ENCODE measurements around the gene SUMO4. TPM values are rescaled to one million over a fixed set of nuclear protein-coding genes. Genes with fewer than 3 reads are reported as not detected.

The SUMO4 gene
- polyA plus RNA-seq, 3 donors, result 0.22 to 0.29 (median 0.27) TPM

DNA sequence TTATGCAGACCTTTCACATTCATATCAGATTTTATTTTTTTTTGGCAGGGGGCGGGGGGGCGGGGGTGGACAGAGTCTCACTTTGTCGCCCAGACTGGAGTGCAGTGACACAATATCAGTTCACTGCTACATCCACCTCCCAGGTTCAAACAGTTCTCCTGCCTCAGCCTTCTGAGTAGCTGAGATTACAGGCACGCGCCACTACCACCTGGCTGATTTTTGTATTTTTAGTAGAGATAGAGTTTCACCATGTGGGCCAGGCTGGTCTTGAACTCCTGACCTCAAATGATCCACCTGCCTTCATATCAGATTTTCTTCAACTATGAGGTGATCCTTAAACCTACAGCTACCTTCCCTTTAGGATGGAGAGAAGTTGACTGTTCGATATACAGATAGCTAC, 8.0 kb upstream of the SUMO4 start:
- no peak for DNase-seq
- no peaks in the 10 kb centered on the region for H3K9me3 ChIP-seq (replicated peaks in 1 of 2; ENCODE audit: control insufficient read depth in 1 of 2, insufficient read depth in 1 of 2, low read length in 2 of 2)
- peaks cover 5% of the 10 kb centered on the region for H3K4me1 Mint-ChIP-seq
- H3K27ac Mint-ChIP-seq, result no peak overlapping the region
- WGBS (ENCODE audit: insufficient coverage), result no CpG with 5 or more reads among the region's 6 CpGs
- peaks cover 96% of the 10 kb centered on the region for H4K20me1 ChIP-seq (ENCODE audit: insufficient read depth, low read length)
- no peak overlapping the region for H3K4me3 Mint-ChIP-seq
- H3K27me3 Mint-ChIP-seq (ENCODE audit: low read depth in 3 of 3), result peaks cover 0 to 1% (median 0%) of the 10 kb centered on the region in 3 donors
- H3K36me3 ChIP-seq (replicated peaks in 1 of 2; ENCODE audit: control insufficient read depth in 1 of 2, insufficient read depth in 2 of 2, low read length in 2 of 2), result peaks cover 29 to 66% of the 10 kb centered on the region in 2 donors
- peaks cover 88% of the 10 kb centered on the region for H3K79me2 ChIP-seq (ENCODE audit: insufficient read depth, low read length)
- H3K9me3 Mint-ChIP-seq, result no peaks in the 10 kb centered on the region
- H3K36me3 Mint-ChIP-seq, result peaks cover 43 to 61% of the 10 kb centered on the region in 2 donors
- H3K4me2 ChIP-seq (replicated peaks; ENCODE audit: extremely low read depth, low read length, poor library complexity, severe bottlenecking), result no peak overlapping the region
- no peak overlapping the region for H3K9ac ChIP-seq (ENCODE audit: insufficient read depth, low read length, poor library complexity, severe bottlenecking)
- intact Hi-C loops (cut with micrococcal nuclease), result no loop called here
- H3K27me3 ChIP-seq (ENCODE audit: control insufficient read depth in 2 of 2, insufficient read depth in 2 of 2, low read length in 2 of 2), result no peaks in the 10 kb centered on the region
- no peak overlapping the region for H3K4me3 ChIP-seq (replicated peaks in 1 of 3; ENCODE audit: low read depth in 2 of 3, low read length in 3 of 3)
- H3K4me1 ChIP-seq (ENCODE audit: control insufficient read depth in 1 of 2, insufficient read depth in 2 of 2, low read length in 2 of 2), result no peaks in the 10 kb centered on the region
- peak overlapping the region in 1 of 2 donors; percentile 18 for H3K27ac ChIP-seq (ENCODE audit: low read depth in 1 of 2, low read length in 2 of 2)
- TF ChIP-seq, protein P1, sequence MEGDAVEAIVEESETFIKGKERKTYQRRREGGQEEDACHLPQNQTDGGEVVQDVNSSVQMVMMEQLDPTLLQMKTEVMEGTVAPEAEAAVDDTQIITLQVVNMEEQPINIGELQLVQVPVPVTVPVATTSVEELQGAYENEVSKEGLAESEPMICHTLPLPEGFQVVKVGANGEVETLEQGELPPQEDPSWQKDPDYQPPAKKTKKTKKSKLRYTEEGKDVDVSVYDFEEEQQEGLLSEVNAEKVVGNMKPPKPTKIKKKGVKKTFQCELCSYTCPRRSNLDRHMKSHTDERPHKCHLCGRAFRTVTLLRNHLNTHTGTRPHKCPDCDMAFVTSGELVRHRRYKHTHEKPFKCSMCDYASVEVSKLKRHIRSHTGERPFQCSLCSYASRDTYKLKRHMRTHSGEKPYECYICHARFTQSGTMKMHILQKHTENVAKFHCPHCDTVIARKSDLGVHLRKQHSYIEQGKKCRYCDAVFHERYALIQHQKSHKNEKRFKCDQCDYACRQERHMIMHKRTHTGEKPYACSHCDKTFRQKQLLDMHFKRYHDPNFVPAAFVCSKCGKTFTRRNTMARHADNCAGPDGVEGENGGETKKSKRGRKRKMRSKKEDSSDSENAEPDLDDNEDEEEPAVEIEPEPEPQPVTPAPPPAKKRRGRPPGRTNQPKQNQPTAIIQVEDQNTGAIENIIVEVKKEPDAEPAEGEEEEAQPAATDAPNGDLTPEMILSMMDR (IDR thresholded peaks at IDR 0.05), result no peak
- no peak overlapping the region for H2AFZ ChIP-seq (ENCODE audit: insufficient read depth, low read depth, low read length, poor library complexity, severe bottlenecking)

DNA sequence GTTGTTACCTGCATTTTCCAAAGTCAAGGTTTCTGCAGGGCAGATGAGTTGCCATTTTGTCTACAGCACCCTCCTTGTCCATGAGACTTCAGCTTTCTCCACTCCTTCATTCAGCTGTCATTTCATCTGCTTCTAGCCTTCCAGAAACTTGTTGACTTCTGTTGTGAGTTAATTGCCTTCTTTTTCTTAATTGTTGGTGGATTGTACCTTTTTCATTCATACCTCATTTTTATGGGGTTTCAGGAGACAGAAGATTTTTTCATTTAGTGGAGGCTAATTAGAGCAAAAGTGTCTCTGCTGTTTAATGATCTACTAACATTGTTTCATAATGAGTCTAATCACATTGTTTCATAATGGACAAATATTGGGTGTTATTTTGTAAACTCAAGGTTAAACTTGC, 7.5 kb upstream of the SUMO4 start:
- Histone ChIP-seq H3K4me2 (replicated peaks; ENCODE audit: extremely low read depth, low read length, poor library complexity, severe bottlenecking) (no peak overlapping the region), H3K4me3 (replicated peaks in 1 of 3; ENCODE audit: low read depth in 2 of 3, low read length in 3 of 3) (no peak overlapping the region), H3K4me1 (ENCODE audit: control insufficient read depth in 1 of 2, insufficient read depth in 2 of 2, low read length in 2 of 2) (no peaks in the 10 kb centered on the region), H2AFZ (ENCODE audit: insufficient read depth, low read depth, low read length, poor library complexity, severe bottlenecking) (no peak overlapping the region), H3K27ac (ENCODE audit: low read depth in 1 of 2, low read length in 2 of 2) (peak overlapping the region in 1 of 2 donors; percentile 18), H3K9ac (ENCODE audit: insufficient read depth, low read length, poor library complexity, severe bottlenecking) (no peak overlapping the region), H3K36me3 (replicated peaks in 1 of 2; ENCODE audit: control insufficient read depth in 1 of 2, insufficient read depth in 2 of 2, low read length in 2 of 2) (peaks cover 33 to 69% of the 10 kb centered on the region in 2 donors), H3K27me3 (ENCODE audit: control insufficient read depth in 2 of 2, insufficient read depth in 2 of 2, low read length in 2 of 2) (no peaks in the 10 kb centered on the region), H4K20me1 (ENCODE audit: insufficient read depth, low read length) (peaks cover 96% of the 10 kb centered on the region), H3K9me3 (replicated peaks in 1 of 2; ENCODE audit: control insufficient read depth in 1 of 2, insufficient read depth in 1 of 2, low read length in 2 of 2) (no peaks in the 10 kb centered on the region), H3K79me2 (ENCODE audit: insufficient read depth, low read length) (peaks cover 83% of the 10 kb centered on the region)
- Mint-ChIP-seq H3K27me3 (ENCODE audit: low read depth in 3 of 3) (peaks cover 0 to 1% (median 0%) of the 10 kb centered on the region in 3 donors), H3K4me3 (no peak overlapping the region), H3K4me1 (peaks cover 5% of the 10 kb centered on the region), H3K36me3 (peaks cover 46 to 64% of the 10 kb centered on the region in 2 donors), H3K27ac (peak overlapping the region in 5 of 7 donors; percentile 2 to 70 (median 17)), H3K9me3 (no peaks in the 10 kb centered on the region)
- TF ChIP-seq, protein P1 (IDR thresholded peaks at IDR 0.05), result no peak
- intact Hi-C loops (cut with micrococcal nuclease), result no loop called here
- DNase-seq, result no peak

Data from CD14-positive monocyte (primary cell).